GM19438 (cell line): ENCODE measurements around the gene PMAIP1.

Source experiments
- ATAC-seq: cut with Tn5 transposase; IDR thresholded peaks from one replicate; pipeline ENCODE4 v1.9.1; 2021; ENCODE audit warnings: low read depth; ENCODE audit not compliant: unreplicated experiment

PMAIP1 gene

DNA sequence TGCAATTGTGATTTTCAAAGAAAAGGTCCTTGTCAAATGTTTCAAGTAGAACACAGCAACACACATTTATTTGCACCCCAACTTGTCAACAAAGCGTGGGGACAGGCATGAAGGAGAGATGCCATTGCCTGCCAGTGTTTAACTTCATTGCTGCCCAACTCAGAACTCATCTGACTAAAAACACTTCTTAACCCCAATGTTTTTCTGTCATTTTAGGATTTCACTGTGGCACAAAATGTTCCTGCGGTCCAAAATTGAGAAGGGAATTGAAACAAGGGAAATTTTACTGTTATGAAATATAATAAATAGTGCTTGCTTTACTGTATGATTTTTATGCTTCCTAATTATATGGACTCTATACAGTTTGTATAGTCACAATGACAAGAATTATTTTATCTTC, 45.7 kb downstream of the PMAIP1 start:
- ATAC-seq, result no peak

DNA sequence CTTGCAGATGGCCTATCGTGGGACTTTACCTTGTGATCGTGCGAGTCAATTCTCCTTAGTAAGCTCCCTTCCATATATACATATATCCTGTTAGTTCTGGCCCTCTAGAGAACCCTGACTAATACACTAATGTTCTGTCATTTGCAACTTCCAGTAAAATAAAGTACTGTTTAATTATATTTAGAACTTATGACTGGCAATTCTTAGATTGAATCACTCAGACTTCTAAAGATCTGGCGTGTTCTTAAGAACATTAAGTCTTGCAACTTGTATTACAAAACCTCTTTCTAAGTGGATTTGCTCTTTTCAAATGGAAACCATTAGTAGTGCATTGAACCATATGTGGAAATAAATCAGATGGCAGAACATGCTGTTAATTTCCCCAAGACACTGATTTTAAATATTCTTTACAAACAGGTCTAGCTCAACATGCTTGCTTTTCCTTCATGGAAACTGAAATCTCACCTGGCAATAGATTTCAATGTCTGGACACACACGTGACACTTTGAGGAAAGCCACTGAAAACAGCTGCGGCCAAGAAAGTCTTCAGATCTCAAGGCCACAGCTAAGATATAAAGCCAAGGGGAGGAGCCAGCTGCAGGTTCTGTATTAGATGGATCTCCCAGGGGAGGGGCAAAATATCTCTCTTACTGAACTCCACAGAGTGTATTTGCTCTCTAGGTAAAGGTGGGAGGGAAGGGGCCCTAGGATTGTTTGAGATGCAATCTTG, 50.6 kb downstream of the PMAIP1 start:
- ATAC-seq, result peak; percentile 86

DNA sequence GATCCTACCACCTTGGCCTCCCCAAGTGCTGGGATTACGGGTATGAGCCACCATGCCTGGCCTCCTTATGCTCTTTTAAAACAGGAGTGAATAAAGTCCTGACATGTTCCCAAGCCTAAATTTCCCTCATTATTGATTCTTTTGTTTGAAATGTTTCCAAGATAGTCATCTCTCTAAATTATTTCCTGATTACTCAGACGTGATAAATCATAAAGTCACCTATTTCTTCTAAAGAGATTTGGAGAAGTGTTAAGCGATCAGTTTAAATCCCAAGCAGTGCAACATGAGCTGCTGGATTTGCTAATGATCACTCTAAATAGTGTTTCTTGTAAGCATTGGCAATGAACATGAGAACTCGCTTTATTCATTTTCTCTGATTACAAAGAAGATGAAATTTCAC, 51.8 kb downstream of the PMAIP1 start:
- ATAC-seq, result no peak

DNA sequence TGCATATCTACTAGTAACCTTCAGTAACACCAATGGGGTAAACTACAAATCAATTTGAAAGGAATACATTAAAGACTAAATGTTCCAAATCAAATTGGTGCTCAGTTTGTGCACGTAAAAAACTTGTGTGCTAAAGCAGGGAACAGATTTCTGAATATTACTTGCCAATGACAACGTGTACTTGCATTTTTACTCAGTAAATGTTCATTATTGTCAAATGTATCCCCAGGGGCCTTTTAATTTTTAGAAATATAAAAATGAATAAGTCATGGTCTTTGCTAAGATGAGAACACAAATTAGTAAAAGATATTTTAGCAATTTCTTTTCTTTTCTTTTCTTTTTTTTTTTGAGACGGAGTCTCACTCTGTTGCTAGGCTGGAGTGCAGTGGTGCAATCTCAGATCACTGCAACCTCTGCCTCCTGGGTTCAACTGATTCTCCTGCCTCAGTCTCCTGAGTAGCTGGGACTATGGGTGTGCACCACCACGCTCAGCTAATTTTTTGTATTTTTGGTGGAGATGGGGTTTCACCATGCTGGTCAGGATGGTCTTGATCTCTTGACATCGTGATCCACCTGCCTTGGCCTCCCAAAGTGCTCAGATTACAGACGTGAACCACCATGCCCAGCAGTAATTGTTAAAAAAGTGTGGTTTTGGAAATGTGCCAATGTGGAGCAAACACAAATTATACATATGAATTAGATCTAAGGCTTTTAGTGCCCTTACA, 52.6 kb downstream of the PMAIP1 start:
- no peak for ATAC-seq
